Neuronal stem cell (in vitro differentiated cells): ENCODE measurements around the gene S100A13.
A peak's percentile ranks its signal among the peaks of the same experiment; 100 is the strongest.

Experiments
- DNase-seq: peaks from one replicate; pipeline ENCODE4 v3.0.0-alpha.2; 2013; ENCODE audit warnings: low spot score
- H2AFZ ChIP-seq: one replicate; pipeline ENCODE4 v1.6.1; 2013; ENCODE audit warnings: mild to moderate bottlenecking, low read length, inconsistent platforms
- H2AK5ac ChIP-seq: 2 replicates; pipeline ENCODE4 v1.6.1; 2013; ENCODE audit warnings: low read depth, mild to moderate bottlenecking, inconsistent platforms, low read length, moderate library complexity, mixed read lengths
- H2BK120ac ChIP-seq: 2 replicates; pipeline ENCODE4 v1.6.1; 2013; ENCODE audit warnings: low read depth, mild to moderate bottlenecking, inconsistent platforms, low read length, moderate library complexity, mixed read lengths
- H2BK12ac ChIP-seq: one replicate; pipeline ENCODE4 v1.6.1; 2013; ENCODE audit warnings: low read length, inconsistent platforms
- H2BK15ac ChIP-seq: 2 replicates; pipeline ENCODE4 v1.6.1; 2013; ENCODE audit warnings: mild to moderate bottlenecking, low read length, inconsistent platforms, mixed read lengths
- H2BK5ac ChIP-seq: one replicate; pipeline ENCODE4 v1.6.1; 2013; ENCODE audit warnings: inconsistent platforms, mild to moderate bottlenecking, low read length, moderate library complexity
- H3K14ac ChIP-seq: one replicate; pipeline ENCODE4 v1.6.1; 2013; ENCODE audit warnings: low read length, inconsistent platforms
- H3K18ac ChIP-seq: 2 replicates; pipeline ENCODE4 v1.6.1; 2013; ENCODE audit warnings: low read length, inconsistent platforms
- H3K23ac ChIP-seq: 2 replicates; pipeline ENCODE4 v1.6.1; 2013; ENCODE audit warnings: low read depth, mild to moderate bottlenecking, mixed read lengths, low read length, inconsistent platforms; ENCODE audit not compliant: poor library complexity
- H3K27ac ChIP-seq: replicated peaks from 3 replicates; pipeline ENCODE4 v1.5.1; 2013; ENCODE audit warnings: low read length, inconsistent platforms
- H3K27me3 ChIP-seq, 3 experiments: 2 replicates each; pipeline ENCODE4 v1.6.1; 2013; ENCODE audit warnings: low read length in 3 of 3, mild to moderate bottlenecking in 2 of 3, inconsistent platforms in 1 of 3, low read depth in 1 of 3, mixed read lengths in 1 of 3, moderate library complexity in 1 of 3; ENCODE audit not compliant: control insufficient read depth in 3 of 3, insufficient read depth in 3 of 3
- H3K36me3 ChIP-seq, 2 donors: replicated peaks in 1 of 2; 2 replicates each; pipeline ENCODE4 v1.6.1; 2013; ENCODE audit warnings: low read length in 2 of 2; ENCODE audit not compliant: control insufficient read depth in 2 of 2, insufficient read depth in 2 of 2
- H3K4ac ChIP-seq: 2 replicates; pipeline ENCODE4 v1.6.1; 2013; ENCODE audit warnings: inconsistent platforms, mild to moderate bottlenecking, low read length, moderate library complexity
- H3K4me1 ChIP-seq, 2 donors: 1 replicate in 1 of 2; 2 replicates in 1 of 2; pipeline ENCODE4 v1.6.1; 2013; ENCODE audit warnings: low read length in 2 of 2, low read depth in 1 of 2; ENCODE audit not compliant: control insufficient read depth in 2 of 2, insufficient read depth in 1 of 2
- H3K4me2 ChIP-seq: one replicate; pipeline ENCODE4 v1.6.1; 2013; ENCODE audit warnings: mild to moderate bottlenecking, low read length, inconsistent platforms; ENCODE audit not compliant: insufficient read depth, poor library complexity, severe bottlenecking
- H3K4me3 ChIP-seq, 2 donors: 2 replicates each; pipeline ENCODE4 v1.5.1; 2013; ENCODE audit warnings: low read length in 2 of 2, mild to moderate bottlenecking in 2 of 2, inconsistent platforms in 1 of 2, moderate library complexity in 1 of 2
- H3K79me1 ChIP-seq: one replicate; pipeline ENCODE4 v1.6.1; 2013; ENCODE audit warnings: low read depth, mild to moderate bottlenecking, inconsistent platforms, low read length, moderate library complexity
- H3K9ac ChIP-seq: one replicate; pipeline ENCODE4 v1.6.1; 2013; ENCODE audit warnings: mild to moderate bottlenecking, low read depth, low read length, inconsistent platforms; ENCODE audit not compliant: poor library complexity
- H3K9me3 ChIP-seq, 2 donors: replicated peaks in 1 of 2; 2 replicates each; pipeline versions ENCODE3 to v1.6.1; 2013; ENCODE audit warnings: low read length in 2 of 2, mild to moderate bottlenecking in 2 of 2, inconsistent platforms in 1 of 2, low read depth in 1 of 2, mixed read lengths in 1 of 2, moderate library complexity in 1 of 2; ENCODE audit not compliant: control insufficient read depth in 2 of 2, insufficient read depth in 1 of 2
- H4K8ac ChIP-seq: one replicate; pipeline ENCODE4 v1.6.1; 2013; ENCODE audit warnings: low read depth, mild to moderate bottlenecking, inconsistent platforms, low read length, moderate library complexity
- H4K91ac ChIP-seq: one replicate; pipeline ENCODE4 v1.6.1; 2013; ENCODE audit warnings: low read length, low read depth, mild to moderate bottlenecking, inconsistent platforms; ENCODE audit not compliant: poor library complexity
- WGBS, 2 donors: extraction: QIAGEN DNeasy Blood & Tissue Kit; methylation state at CpG; one replicate each; pipeline ENCODE4 v1.1.7; 2013; ENCODE audit warnings: missing lambda C conversion rate in 2 of 2, mixed read lengths in 1 of 2; ENCODE audit not compliant: insufficient read length in 2 of 2, insufficient replicate concordance in 1 of 2; ENCODE audit errors: extremely low coverage in 2 of 2; 5-methylcytosine and 5-hydroxymethylcytosine counted together

Gene S100A13

GRCh38 chr1:153607381-153607780 is 19.9 kb downstream of the S100A13 start:
- H3K27ac ChIP-seq = no peak overlapping the region
- H3K27me3 ChIP-seq = no peaks in the 10 kb centered on the region
- WGBS, 2 donors = no CpG with 5 or more reads among the region's 8 CpGs
- no peak overlapping the region for H4K8ac ChIP-seq
- peak overlapping the region; percentile 27 for H2AK5ac ChIP-seq
- no peak overlapping the region for H3K18ac ChIP-seq
- H3K4ac ChIP-seq = no peak overlapping the region
- no peak overlapping the region for H2BK5ac ChIP-seq
- no peak for DNase-seq
- H4K91ac ChIP-seq = no peak overlapping the region
- H3K23ac ChIP-seq = no peak overlapping the region
- H2BK120ac ChIP-seq = no peak overlapping the region
- peaks cover 17 to 27% of the 10 kb centered on the region in 2 donors for H3K4me1 ChIP-seq
- H2BK15ac ChIP-seq = peak overlapping the region; percentile 38
- no peak overlapping the region for H3K14ac ChIP-seq
- no peaks in the 10 kb centered on the region for H3K79me1 ChIP-seq
- H3K4me2 ChIP-seq = no peak overlapping the region
- no peak overlapping the region for H3K9ac ChIP-seq
- no peaks in the 10 kb centered on the region for H3K9me3 ChIP-seq
- no peak overlapping the region for H3K4me3 ChIP-seq
- H3K36me3 ChIP-seq = no peaks in the 10 kb centered on the region
- no peak overlapping the region for H2AFZ ChIP-seq
- no peak overlapping the region for H2BK12ac ChIP-seq

DNA sequence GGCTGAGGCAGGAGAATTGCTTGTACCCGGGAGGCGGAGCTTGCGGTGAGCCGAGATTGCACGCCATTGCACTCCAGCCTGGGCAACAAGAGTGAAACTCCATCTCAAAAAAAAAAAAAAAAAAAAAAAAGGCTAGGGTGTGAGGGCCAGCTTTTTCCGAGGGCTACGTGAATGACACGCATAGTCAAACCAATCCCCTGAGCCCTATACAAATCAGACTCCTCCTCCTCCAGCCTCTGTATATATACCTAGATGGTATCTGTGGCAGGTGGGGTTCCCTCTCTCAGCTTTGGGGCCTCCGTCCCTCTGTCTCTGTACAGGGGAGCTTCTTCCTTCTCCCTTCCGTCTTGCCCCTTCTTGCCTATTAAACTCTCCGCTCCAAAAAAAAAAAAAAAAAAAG is 21.1 kb downstream of the S100A13 start:
- no peaks in the 10 kb centered on the region for H3K36me3 ChIP-seq
- H3K27ac ChIP-seq = no peak overlapping the region
- H2BK120ac ChIP-seq = no peak overlapping the region
- no peak overlapping the region for H3K4me2 ChIP-seq
- peaks cover 12 to 17% of the 10 kb centered on the region in 2 donors for H3K4me1 ChIP-seq
- no peak overlapping the region for H3K4me3 ChIP-seq
- no peak overlapping the region for H3K9ac ChIP-seq
- H2AK5ac ChIP-seq = no peak overlapping the region
- no peak overlapping the region for H2BK12ac ChIP-seq
- H3K14ac ChIP-seq = no peak overlapping the region
- no peaks in the 10 kb centered on the region for H3K79me1 ChIP-seq
- DNase-seq = no peak
- H2BK5ac ChIP-seq = no peak overlapping the region
- H3K27me3 ChIP-seq = no peaks in the 10 kb centered on the region
- H4K91ac ChIP-seq = no peak overlapping the region
- no peak overlapping the region for H3K18ac ChIP-seq
- no peak overlapping the region for H3K4ac ChIP-seq
- H3K23ac ChIP-seq = no peak overlapping the region
- no peak overlapping the region for H2AFZ ChIP-seq
- no peak overlapping the region for H4K8ac ChIP-seq
- no peaks in the 10 kb centered on the region for H3K9me3 ChIP-seq
- H2BK15ac ChIP-seq = no peak overlapping the region
- no CpG with 5 or more reads among the region's 11 CpGs for WGBS, 2 donors

DNA sequence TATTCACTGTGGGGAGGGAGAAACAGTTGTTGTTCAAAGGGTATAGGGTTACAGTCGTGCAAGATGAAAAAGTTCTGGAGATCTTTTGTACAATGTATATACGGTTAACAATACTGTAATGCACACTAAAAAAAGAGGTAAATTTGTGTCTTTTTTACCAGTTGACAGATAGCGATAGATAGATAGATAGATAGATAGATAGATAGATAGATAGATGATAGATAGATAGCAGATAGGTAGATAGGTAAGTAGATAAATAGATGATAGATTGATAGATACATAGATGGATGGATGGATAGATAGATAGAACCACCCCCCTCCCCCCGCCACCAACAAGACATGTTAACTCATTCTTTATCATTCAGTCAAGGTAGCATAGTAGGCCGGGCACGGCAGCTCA is 24.6 kb downstream of the S100A13 start:
- no peak overlapping the region for H4K91ac ChIP-seq
- no peak overlapping the region for H3K27ac ChIP-seq
- no peak overlapping the region for H2BK12ac ChIP-seq
- no peak overlapping the region for H3K18ac ChIP-seq
- H4K8ac ChIP-seq = no peak overlapping the region
- no CpG with 5 or more reads among the region's 6 CpGs for WGBS, 2 donors
- no peak overlapping the region for H2BK120ac ChIP-seq
- no peak overlapping the region for H3K4me2 ChIP-seq
- no peak overlapping the region for H3K4me3 ChIP-seq
- no peak overlapping the region for H3K14ac ChIP-seq
- no peak overlapping the region for H2BK5ac ChIP-seq
- H2AK5ac ChIP-seq = no peak overlapping the region
- H3K4ac ChIP-seq = no peak overlapping the region
- no peaks in the 10 kb centered on the region for H3K27me3 ChIP-seq
- no peak overlapping the region for H2BK15ac ChIP-seq
- no peaks in the 10 kb centered on the region for H3K36me3 ChIP-seq
- no peaks in the 10 kb centered on the region for H3K79me1 ChIP-seq
- H3K4me1 ChIP-seq = peaks cover 1 to 7% of the 10 kb centered on the region in 2 donors
- no peak overlapping the region for H2AFZ ChIP-seq
- DNase-seq = no peak
- H3K23ac ChIP-seq = no peak overlapping the region
- peaks cover 0 to 2% of the 10 kb centered on the region in 2 donors for H3K9me3 ChIP-seq
- H3K9ac ChIP-seq = no peak overlapping the region

GRCh38 chr1:153599847-153600246 is 27.5 kb downstream of the S100A13 start:
- Histone ChIP-seq H3K18ac (no peak overlapping the region), H3K9ac (no peak overlapping the region), H4K91ac (no peak overlapping the region), H3K27ac (no peak overlapping the region), H3K4ac (no peak overlapping the region), H3K4me2 (no peak overlapping the region), H2BK120ac (no peak overlapping the region), H3K9me3 (peaks cover 0 to 2% of the 10 kb centered on the region in 2 donors), H2AK5ac (no peak overlapping the region), H3K36me3 (no peaks in the 10 kb centered on the region), H2BK12ac (no peak overlapping the region), H2AFZ (no peak overlapping the region), H3K14ac (no peak overlapping the region), H3K4me3 (no peak overlapping the region), H2BK15ac (no peak overlapping the region), H4K8ac (no peak overlapping the region), H2BK5ac (no peak overlapping the region), H3K23ac (no peak overlapping the region), H3K27me3 (no peaks in the 10 kb centered on the region), H3K79me1 (no peaks in the 10 kb centered on the region), H3K4me1 (peaks cover 0 to 7% of the 10 kb centered on the region in 2 donors)
- no peak for DNase-seq
- WGBS, 2 donors = no CpG with 5 or more reads among the region's 7 CpGs
